ENCODE measurements around the gene DLGAP1. TPM values are rescaled to one million over a fixed set of nuclear protein-coding genes. Genes with fewer than 3 reads are reported as not detected.

DLGAP1 gene
- total and polyA plus RNA-seq, 2 donors: 0.24 to 0.41 TPM

- peak in 2 of 9 donors; percentile 7 to 52 for DNase-seq (ENCODE audit: low read depth in 6 of 9, low spot score in 9 of 9)
- Histone ChIP-seq H3K9me3 (ENCODE audit: control insufficient read depth in 2 of 2, insufficient read depth in 1 of 2, low read length in 1 of 2) (peaks cover 0 to 5% of the 10 kb centered on the region in 2 donors), H3K27me3 (ENCODE audit: control insufficient read depth in 2 of 2, insufficient read depth in 1 of 2, low read length in 1 of 2) (no peaks in the 10 kb centered on the region), H3K36me3 (ENCODE audit: control insufficient read depth in 2 of 2, insufficient read depth in 2 of 2, low read length in 1 of 2) (no peaks in the 10 kb centered on the region), H3K4me3 (ENCODE audit: low read length in 2 of 2) (no peak overlapping the region), H3K4me1 (ENCODE audit: control insufficient read depth in 2 of 2, insufficient read depth in 2 of 2, low read length in 2 of 2) (peaks cover 0 to 8% of the 10 kb centered on the region in 2 donors), H3K27ac (ENCODE audit: low read depth in 1 of 2, low read length in 1 of 2) (no peak overlapping the region)
- WGBS: 44% methylated on average over 10 of the region's 10 CpGs
Observed at GRCh38 chr18:3525870-3526420, 929.2 kb downstream of the DLGAP1 start.

DNA sequence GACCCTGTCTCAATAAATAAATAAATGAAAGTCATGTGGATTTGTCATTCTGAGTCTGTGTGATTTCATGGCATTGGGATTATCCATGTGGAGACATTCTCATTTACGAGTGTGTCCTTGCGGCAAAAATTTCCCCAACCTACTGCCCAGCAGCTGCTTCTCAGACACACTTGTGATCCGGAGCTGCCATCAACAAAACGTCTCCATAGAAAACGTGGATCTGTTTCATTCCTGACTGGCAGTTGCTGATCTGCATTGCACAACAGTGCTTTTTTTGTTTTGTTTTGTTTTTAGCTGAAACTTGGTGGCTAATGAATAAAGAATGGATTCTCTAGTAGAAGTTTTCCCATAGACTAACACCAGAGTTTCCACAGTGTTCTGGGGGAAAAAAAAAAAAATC is 930.4 kb downstream of the DLGAP1 start:
- Histone ChIP-seq H3K4me3 (ENCODE audit: low read length in 2 of 2) (no peak overlapping the region), H3K9me3 (ENCODE audit: control insufficient read depth in 2 of 2, insufficient read depth in 1 of 2, low read length in 1 of 2) (peaks cover 0 to 5% of the 10 kb centered on the region in 2 donors), H3K27ac (ENCODE audit: low read depth in 1 of 2, low read length in 1 of 2) (no peak overlapping the region), H3K4me1 (ENCODE audit: control insufficient read depth in 2 of 2, insufficient read depth in 2 of 2, low read length in 2 of 2) (peaks cover 0 to 8% of the 10 kb centered on the region in 2 donors), H3K36me3 (ENCODE audit: control insufficient read depth in 2 of 2, insufficient read depth in 2 of 2, low read length in 1 of 2) (no peaks in the 10 kb centered on the region), H3K27me3 (ENCODE audit: control insufficient read depth in 2 of 2, insufficient read depth in 1 of 2, low read length in 1 of 2) (no peaks in the 10 kb centered on the region)
- DNase-seq (ENCODE audit: low read depth in 6 of 9, low spot score in 9 of 9): no peak
- 94% methylated on average over 5 of the region's 5 CpGs for WGBS

DNA sequence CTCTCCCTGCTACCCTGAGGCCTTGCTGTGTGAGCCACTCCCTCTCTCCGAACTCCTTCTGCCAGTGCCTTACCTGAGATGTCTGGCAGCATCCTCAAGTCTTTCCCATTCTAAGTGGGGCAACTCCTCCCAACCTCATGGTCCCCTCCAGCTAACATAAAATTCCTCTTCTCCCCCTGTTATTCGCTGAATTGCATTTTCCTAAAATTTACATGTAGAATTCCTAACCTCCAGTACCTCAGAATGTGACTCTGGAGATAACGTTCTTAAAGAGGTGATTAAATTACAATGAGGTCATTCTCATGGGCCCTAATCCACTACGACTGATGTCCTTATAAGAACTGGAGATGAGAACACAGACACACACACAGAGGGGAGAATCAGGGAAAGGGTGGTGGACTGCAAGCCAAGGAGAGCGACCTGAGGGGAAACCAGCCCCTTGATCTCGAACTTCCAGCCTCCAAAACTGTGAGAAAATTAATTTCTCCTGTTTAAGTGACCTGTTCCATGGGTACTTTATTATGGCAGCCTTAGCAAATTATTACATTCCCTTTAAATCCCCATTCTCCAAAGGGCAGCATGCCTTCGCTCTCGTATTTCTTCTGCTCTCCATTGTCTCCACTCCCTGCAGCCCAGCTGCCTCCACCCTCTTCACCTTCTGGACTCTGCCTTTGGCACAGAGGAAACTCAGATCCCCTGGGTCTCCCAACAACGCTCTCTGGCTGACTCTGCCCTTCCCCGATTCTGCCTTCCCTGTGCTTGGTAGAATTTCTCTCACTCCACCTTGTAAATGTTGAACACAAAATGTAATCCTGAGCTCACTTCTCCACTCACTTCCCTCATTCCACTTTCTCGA is 934.6 kb downstream of the DLGAP1 start:
- DNase-seq (ENCODE audit: low read depth in 6 of 9, low spot score in 9 of 9): no peak
- Histone ChIP-seq H3K9me3 (ENCODE audit: control insufficient read depth in 2 of 2, insufficient read depth in 1 of 2, low read length in 1 of 2) (peaks cover 0 to 5% of the 10 kb centered on the region in 2 donors), H3K36me3 (ENCODE audit: control insufficient read depth in 2 of 2, insufficient read depth in 2 of 2, low read length in 1 of 2) (no peaks in the 10 kb centered on the region), H3K27ac (ENCODE audit: low read depth in 1 of 2, low read length in 1 of 2) (no peak overlapping the region), H3K4me1 (ENCODE audit: control insufficient read depth in 2 of 2, insufficient read depth in 2 of 2, low read length in 2 of 2) (no peaks in the 10 kb centered on the region), H3K4me3 (ENCODE audit: low read length in 2 of 2) (no peak overlapping the region), H3K27me3 (ENCODE audit: control insufficient read depth in 2 of 2, insufficient read depth in 1 of 2, low read length in 1 of 2) (no peaks in the 10 kb centered on the region)
- WGBS: 94% methylated on average over 11 of the region's 11 CpGs

DNA sequence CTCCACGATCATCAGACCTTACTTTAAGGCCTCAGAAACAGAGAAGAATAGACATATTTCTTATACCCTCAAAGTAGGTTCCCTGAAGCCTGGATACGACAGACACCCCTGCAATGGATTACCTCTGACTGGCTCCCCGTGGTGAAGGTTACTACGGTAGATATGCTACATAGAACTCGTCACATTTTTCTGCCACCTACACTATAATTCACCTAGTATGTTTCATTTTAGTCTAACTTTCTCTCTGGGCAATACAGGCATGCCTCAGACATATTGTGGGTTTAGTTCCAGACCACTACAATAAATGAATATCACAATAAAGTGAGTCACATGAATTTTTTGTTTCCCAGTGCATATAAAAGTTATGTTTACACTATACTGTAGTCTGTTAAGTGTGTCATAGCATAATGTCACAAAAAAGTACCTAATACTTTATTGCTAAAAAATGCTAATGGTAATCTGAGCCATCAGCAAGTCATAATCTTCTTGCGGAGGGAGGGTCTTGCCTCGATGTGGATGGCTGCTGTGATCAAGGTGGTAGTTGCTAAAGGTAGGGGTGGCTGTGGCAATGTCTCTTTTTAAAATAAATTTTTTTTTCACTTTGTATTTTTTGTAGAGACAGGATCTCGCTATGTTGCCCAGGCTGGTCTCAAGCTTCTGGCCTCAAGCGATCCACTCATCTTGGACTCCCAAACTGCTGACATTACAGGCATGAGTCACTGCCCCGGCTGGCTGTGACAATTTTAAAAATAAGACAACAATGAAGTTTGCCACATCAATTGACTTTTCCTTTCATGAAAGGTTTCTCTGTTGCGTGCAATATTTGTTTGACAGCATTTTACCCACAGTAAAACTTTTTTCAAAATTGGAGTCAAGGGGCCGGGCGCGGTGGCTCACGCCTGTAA is 940.5 kb downstream of the DLGAP1 start:
- no peaks in the 10 kb centered on the region for H3K4me1 ChIP-seq (ENCODE audit: control insufficient read depth in 2 of 2, insufficient read depth in 2 of 2, low read length in 2 of 2)
- no peak overlapping the region for H3K4me3 ChIP-seq (ENCODE audit: low read length in 2 of 2)
- H3K27me3 ChIP-seq (ENCODE audit: control insufficient read depth in 2 of 2, insufficient read depth in 1 of 2, low read length in 1 of 2): no peaks in the 10 kb centered on the region
- 90% methylated on average over 15 of the region's 15 CpGs for WGBS
- no peak overlapping the region for H3K27ac ChIP-seq (ENCODE audit: low read depth in 1 of 2, low read length in 1 of 2)
- no peaks in the 10 kb centered on the region for H3K9me3 ChIP-seq (ENCODE audit: control insufficient read depth in 2 of 2, insufficient read depth in 1 of 2, low read length in 1 of 2)
- no peaks in the 10 kb centered on the region for H3K36me3 ChIP-seq (ENCODE audit: control insufficient read depth in 2 of 2, insufficient read depth in 2 of 2, low read length in 1 of 2)
- DNase-seq (ENCODE audit: low read depth in 6 of 9, low spot score in 9 of 9): no peak

- no peak for DNase-seq (ENCODE audit: low read depth in 6 of 9, low spot score in 9 of 9)
- WGBS: 93% methylated on average over 1 of the region's 1 CpG
- Histone ChIP-seq H3K4me3 (ENCODE audit: low read length in 2 of 2) (no peak overlapping the region), H3K36me3 (ENCODE audit: control insufficient read depth in 2 of 2, insufficient read depth in 2 of 2, low read length in 1 of 2) (no peaks in the 10 kb centered on the region), H3K27ac (ENCODE audit: low read depth in 1 of 2, low read length in 1 of 2) (no peak overlapping the region), H3K4me1 (ENCODE audit: control insufficient read depth in 2 of 2, insufficient read depth in 2 of 2, low read length in 2 of 2) (no peaks in the 10 kb centered on the region), H3K9me3 (ENCODE audit: control insufficient read depth in 2 of 2, insufficient read depth in 1 of 2, low read length in 1 of 2) (no peaks in the 10 kb centered on the region), H3K27me3 (ENCODE audit: control insufficient read depth in 2 of 2, insufficient read depth in 1 of 2, low read length in 1 of 2) (no peaks in the 10 kb centered on the region)
Observed at GRCh38 chr18:3513481-3513880, 941.6 kb downstream of the DLGAP1 start.

GRCh38 chr18:3511980-3512379 is 943.1 kb downstream of the DLGAP1 start:
- no peak overlapping the region for H3K4me3 ChIP-seq (ENCODE audit: low read length in 2 of 2)
- no peaks in the 10 kb centered on the region for H3K4me1 ChIP-seq (ENCODE audit: control insufficient read depth in 2 of 2, insufficient read depth in 2 of 2, low read length in 2 of 2)
- H3K27ac ChIP-seq (ENCODE audit: low read depth in 1 of 2, low read length in 1 of 2): no peak overlapping the region
- no peaks in the 10 kb centered on the region for H3K36me3 ChIP-seq (ENCODE audit: control insufficient read depth in 2 of 2, insufficient read depth in 2 of 2, low read length in 1 of 2)
- DNase-seq (ENCODE audit: low read depth in 6 of 9, low spot score in 9 of 9): no peak
- 64% methylated on average over 2 of the region's 2 CpGs for WGBS
- no peaks in the 10 kb centered on the region for H3K9me3 ChIP-seq (ENCODE audit: control insufficient read depth in 2 of 2, insufficient read depth in 1 of 2, low read length in 1 of 2)
- no peaks in the 10 kb centered on the region for H3K27me3 ChIP-seq (ENCODE audit: control insufficient read depth in 2 of 2, insufficient read depth in 1 of 2, low read length in 1 of 2)

DNA sequence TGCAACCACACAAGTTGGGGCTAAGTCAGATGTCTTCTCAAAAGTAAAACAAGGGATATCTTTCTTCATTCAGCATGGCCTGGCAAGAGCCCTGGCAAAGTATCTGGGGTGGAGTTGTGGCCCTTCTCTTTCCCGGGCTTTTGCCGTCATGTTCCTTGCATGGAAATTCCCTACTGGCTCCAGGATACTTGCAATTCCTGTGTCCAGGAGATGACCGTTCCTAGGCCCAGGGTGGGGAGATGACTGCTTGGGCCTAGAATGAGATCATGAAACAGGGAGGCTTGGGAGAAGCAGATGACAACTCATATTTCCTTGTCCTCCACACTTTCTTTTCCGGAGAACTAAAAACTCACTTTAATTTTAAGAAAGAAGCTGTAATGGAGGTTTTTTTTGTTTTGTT is 944.2 kb downstream of the DLGAP1 start:
- 97% methylated on average over 4 of the region's 4 CpGs for WGBS
- Histone ChIP-seq H3K27ac (ENCODE audit: low read depth in 1 of 2, low read length in 1 of 2) (no peak overlapping the region), H3K4me3 (ENCODE audit: low read length in 2 of 2) (no peak overlapping the region), H3K27me3 (ENCODE audit: control insufficient read depth in 2 of 2, insufficient read depth in 1 of 2, low read length in 1 of 2) (no peaks in the 10 kb centered on the region), H3K9me3 (ENCODE audit: control insufficient read depth in 2 of 2, insufficient read depth in 1 of 2, low read length in 1 of 2) (no peaks in the 10 kb centered on the region), H3K36me3 (ENCODE audit: control insufficient read depth in 2 of 2, insufficient read depth in 2 of 2, low read length in 1 of 2) (no peaks in the 10 kb centered on the region), H3K4me1 (ENCODE audit: control insufficient read depth in 2 of 2, insufficient read depth in 2 of 2, low read length in 2 of 2) (no peaks in the 10 kb centered on the region)
- no peak for DNase-seq (ENCODE audit: low read depth in 6 of 9, low spot score in 9 of 9)

DNA sequence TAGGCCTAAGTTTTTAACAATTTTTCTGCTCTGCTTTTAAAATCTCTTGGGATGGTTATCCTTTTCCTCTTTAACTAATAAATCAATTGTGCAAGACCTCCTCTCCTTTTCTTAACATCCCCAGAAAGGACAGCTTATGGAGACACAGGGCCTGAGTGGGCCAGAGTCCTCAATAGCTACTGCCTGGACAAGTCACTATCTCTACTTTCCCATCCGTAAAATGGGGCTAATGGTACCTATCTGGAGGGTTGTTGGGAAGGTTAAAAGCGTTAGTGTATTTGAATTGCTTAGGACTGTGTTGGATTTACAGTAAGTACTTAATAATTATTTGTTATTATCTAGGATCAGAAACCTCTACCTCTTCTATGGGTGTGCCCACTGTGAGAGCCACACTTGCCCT is 945.1 kb downstream of the DLGAP1 start:
- no peak for DNase-seq (ENCODE audit: low read depth in 6 of 9, low spot score in 9 of 9)
- Histone ChIP-seq H3K4me3 (ENCODE audit: low read length in 2 of 2) (no peak overlapping the region), H3K27me3 (ENCODE audit: control insufficient read depth in 2 of 2, insufficient read depth in 1 of 2, low read length in 1 of 2) (no peaks in the 10 kb centered on the region), H3K4me1 (ENCODE audit: control insufficient read depth in 2 of 2, insufficient read depth in 2 of 2, low read length in 2 of 2) (no peaks in the 10 kb centered on the region), H3K27ac (ENCODE audit: low read depth in 1 of 2, low read length in 1 of 2) (no peak overlapping the region), H3K36me3 (ENCODE audit: control insufficient read depth in 2 of 2, insufficient read depth in 2 of 2, low read length in 1 of 2) (no peaks in the 10 kb centered on the region), H3K9me3 (ENCODE audit: control insufficient read depth in 2 of 2, insufficient read depth in 1 of 2, low read length in 1 of 2) (no peaks in the 10 kb centered on the region)
- 97% methylated on average over 2 of the region's 2 CpGs for WGBS

Measured in thymus (tissue), 11 donors.